HepG2 (cell line): ENCODE data around the gene ASIC5. TPM values are rescaled to one million over a fixed set of nuclear protein-coding genes. Genes with fewer than 3 reads are reported as not detected.

Experiments used
- ATAC-seq: fragments of 200-7000 bp; cut with Tn5 transposase; 3 replicates; pipeline ENCODE4 v1.9.1; 2020; ENCODE audit warnings: mild to moderate bottlenecking, moderate library complexity
- BruUV-seq: library from RNA; stranded (reverse); fragments of 400-500 nt; replicated peaks from 2 replicates; lab custom pipeline; 2021; lab: Mats Ljungman, UMichigan
- CTCF ChIA-PET: fragments of 300-600 bp; formaldehyde crosslinking; extraction: SDS; loops from one replicate; lab custom pipeline; 2021; ENCODE audit warnings: low total read pairs, inconsistent platforms, low intra/inter-chr PET ratio; lab: Yijun Ruan, JAX
- POLR2A ChIA-PET: fragments of 350-600 bp; sonication (Branson Sonifier 250); formaldehyde crosslinking; loops from one replicate; lab custom pipeline; 2020; ENCODE audit warnings: antibody characterized with exemption, inconsistent platforms; lab: Yijun Ruan, JAX
- DNase-seq: peaks from one replicate; pipeline ENCODE4 v3.0.0-alpha.2; 2015; ENCODE audit warnings: low spot score
- FAIRE-seq: peaks from 3 replicates; lab custom pipeline; 2011; peaks lifted over from hg19 to GRCh38; lab: Jason Lieb, UNC
- H2AFZ ChIP-seq: one replicate; pipeline ENCODE4 v1.6.1; 2011; ENCODE audit warnings: low read length, inconsistent platforms
- H3K27ac ChIP-seq: fragments of 300-600 bp; 3 replicates; pipeline ENCODE4 v1.8.0; 2011; ENCODE audit warnings: mixed run types, mild to moderate bottlenecking, mixed read lengths, low read length, inconsistent platforms; ENCODE audit not compliant: insufficient read depth; ENCODE audit errors: extremely low read length
- H3K27me3 ChIP-seq, 2 experiments: fragments of 200-600 bp in 1 of 2; 2 replicates in 1 of 2; 3 replicates in 1 of 2; pipeline versions ENCODE4 v1.6.0 to v1.8.0; 2011; ENCODE audit warnings: low read length in 2 of 2, mild to moderate bottlenecking in 2 of 2, moderate library complexity in 2 of 2, inconsistent platforms in 1 of 2; ENCODE audit not compliant: insufficient read depth in 2 of 2, control insufficient read depth in 1 of 2
- H3K36me3 ChIP-seq, 2 experiments: fragments of 200-600 bp in 1 of 2; replicated peaks in 1 of 2; 2 replicates in 1 of 2; 3 replicates in 1 of 2; pipeline versions ENCODE4 v1.5.1 to v1.8.0; 2011; ENCODE audit warnings: low read length in 2 of 2, inconsistent platforms in 1 of 2; ENCODE audit not compliant: insufficient read depth in 2 of 2, control insufficient read depth in 1 of 2
- H3K4me1 ChIP-seq: 2 replicates; pipeline ENCODE4 v1.5.1; 2012; ENCODE audit warnings: low read length, inconsistent platforms; ENCODE audit not compliant: insufficient read depth
- H3K4me2 ChIP-seq: 2 replicates; pipeline ENCODE4 v1.6.0; 2011; ENCODE audit warnings: low read depth, low read length, inconsistent platforms
- H3K4me3 ChIP-seq, 3 experiments: fragments of 200-600 bp in 1 of 3; sonication (generic), shearing (Covaris generic) in 1 of 3; replicated peaks in 1 of 3; 2 replicates each; pipeline ENCODE4 v1.5.1; 2011 to 2016; ENCODE audit warnings: low read length in 3 of 3, inconsistent platforms in 2 of 3, low read depth in 2 of 3, mild to moderate bottlenecking in 2 of 3, control low read depth in 1 of 3, mixed read lengths in 1 of 3; ENCODE audit not compliant: insufficient read depth in 1 of 3
- H3K79me2 ChIP-seq: one replicate; pipeline ENCODE4 v1.6.1; 2011; ENCODE audit warnings: low read length, inconsistent platforms; ENCODE audit not compliant: insufficient read depth
- H3K9ac ChIP-seq: 2 replicates; pipeline ENCODE4 v1.6.0; 2011; ENCODE audit warnings: mild to moderate bottlenecking, low read depth, low read length, inconsistent platforms; ENCODE audit not compliant: insufficient read depth
- H3K9me3 ChIP-seq: 2 replicates; pipeline ENCODE4 v1.5.1; 2012; ENCODE audit warnings: mild to moderate bottlenecking, low read length
- H4K20me1 ChIP-seq: 2 replicates; pipeline ENCODE4 v1.6.0; 2011; ENCODE audit warnings: inconsistent platforms, mild to moderate bottlenecking, low read length, moderate library complexity; ENCODE audit not compliant: insufficient read depth
- ARNTL ChIP-seq: sonication (generic); formaldehyde crosslinking; IDR thresholded peaks from 2 replicates; pipeline ENCODE4 v1.4.0; 2020; ENCODE audit warnings: mild to moderate bottlenecking, missing genetic modification reagents
- KLF13 ChIP-seq: sonication (generic); formaldehyde crosslinking; IDR thresholded peaks from 2 replicates; pipeline ENCODE4 v1.4.0; 2020; ENCODE audit warnings: mild to moderate bottlenecking, missing genetic modification reagents
- MAFG ChIP-seq: sonication (generic); formaldehyde crosslinking; IDR thresholded peaks from 2 replicates; pipeline ENCODE4 v1.5.1; 2020; ENCODE audit warnings: mild to moderate bottlenecking, missing genetic modification reagents
- MED8 ChIP-seq: sonication (generic); formaldehyde crosslinking; IDR thresholded peaks from 2 replicates; pipeline ENCODE4 v1.8.1; 2023; ENCODE audit warnings: mild to moderate bottlenecking, missing genetic modification reagents; ENCODE audit not compliant: insufficient replicate concordance
- MYPOP ChIP-seq: sonication (generic); formaldehyde crosslinking; IDR thresholded peaks from 2 replicates; pipeline ENCODE4 v1.8.1; 2023; ENCODE audit warnings: mild to moderate bottlenecking, moderate library complexity, missing genetic modification reagents
- PBX3 ChIP-seq: sonication (generic); formaldehyde crosslinking; IDR thresholded peaks from 2 replicates; pipeline ENCODE4 v1.8.1; 2023; ENCODE audit warnings: missing genetic modification reagents, inconsistent platforms, borderline replicate concordance
- POLR2G ChIP-seq: fragments of 200-400 bp; formaldehyde crosslinking; IDR thresholded peaks from 2 replicates; pipeline ENCODE4 v1.6.1; 2018; ENCODE audit warnings: mild to moderate bottlenecking, low read depth, low read length, moderate library complexity
- SMAD3 ChIP-seq: sonication (generic); formaldehyde crosslinking; IDR thresholded peaks from 2 replicates; pipeline ENCODE4 v1.4.0; 2020; ENCODE audit warnings: missing genetic modification reagents
- ZNF589 ChIP-seq: sonication (generic); formaldehyde crosslinking; conservative IDR thresholded peaks from 2 replicates; pipeline ENCODE4 v1.8.0; 2022; ENCODE audit warnings: mild to moderate bottlenecking, moderate library complexity, missing genetic modification reagents
- WGBS: methylation state at CpG from one replicate; pipeline ENCODE4 v1.1.6; 2017; ENCODE audit warnings: low lambda C conversion rate; 5-methylcytosine and 5-hydroxymethylcytosine counted together
- in situ Hi-C: cut with HindIII; loops from 2 replicates; pipeline ENCODE4 v1.10.0; 2017; ENCODE audit warnings: low pct_unique_long_range_greater_than_20kb; ENCODE audit not compliant: extremely low pct_ligation_motif_present
- intact Hi-C: fragments of 100-400 bp; cut with micrococcal nuclease; formaldehyde crosslinking; loops from one replicate; pipeline ENCODE4 v1.10.0; 2022; ENCODE audit not compliant: unreplicated experiment
- polyA plus RNA-seq, 8 experiments: library from polyadenylated mRNA; depleted of rRNA in 3 of 8; stranded (reverse) in 7 of 8; unstranded in 1 of 8; fragments of >200 nt; fragmentation: Illumina TruSeq in 4 of 8; extraction: Trizol in 4 of 8; gene quantifications; 2 replicates each; pipeline versions ENCODE4 v1.2.1 to v1.2.3, GENCODE V29; 2011 to 2016; ENCODE audit warnings: low read depth in 4 of 8, missing spikeins in 1 of 8, mixed read lengths in 1 of 8; ENCODE audit not compliant: insufficient read depth in 1 of 8
- total RNA-seq, 5 experiments: library from RNA; depleted of rRNA; stranded (reverse); fragments of >200 nt; fragmentation: Illumina TruSeq; extraction: Trizol; gene quantifications; 2 replicates each; pipeline ENCODE4 v1.2.3, GENCODE V29; 2016; ENCODE audit warnings: low read depth in 1 of 5

ASIC5 gene
- total and polyA plus RNA-seq, 2 of the 13 experiments (the other 11 are each of a cell fraction or from before 2014, with no cell fraction given), result not detected

- no peaks in the 10 kb centered on the region for H3K36me3 ChIP-seq
- FAIRE-seq (no peak), DNase-seq (no peak), ATAC-seq (no peak)
- H3K4me1 ChIP-seq, result no peaks in the 10 kb centered on the region
- ChIA-PET CTCF (no interaction called here), POLR2A (no interaction called here)
- no peaks in the 10 kb centered on the region for H3K9me3 ChIP-seq
- no peak overlapping the region for H3K9ac ChIP-seq
- in situ Hi-C loops (no loop called here), intact Hi-C loops (no loop called here)
- no peaks in the 10 kb centered on the region for H3K27me3 ChIP-seq
- no peak overlapping the region for H3K27ac ChIP-seq
- no peak overlapping the region for H2AFZ ChIP-seq
- 23% methylated on average over 2 of the region's 2 CpGs for WGBS
- TF ChIP-seq POLR2G (no peak), MAFG (no peak), ZNF589 (CRISPR knock-in tag) (no peak), KLF13 (CRISPR knock-in tag) (no peak), ARNTL (no peak), MED8 (CRISPR knock-in tag) (no peak)
- no peaks in the 10 kb centered on the region for H3K79me2 ChIP-seq
- H4K20me1 ChIP-seq, result no peaks in the 10 kb centered on the region
- BruUV-seq, result no TSS peak
- no peak overlapping the region for H3K4me2 ChIP-seq
- no peak overlapping the region for H3K4me3 ChIP-seq
Measured at GRCh38 chr4:155855897-155856296, 10.2 kb downstream of the ASIC5 start.

- no peaks in the 10 kb centered on the region for H3K4me1 ChIP-seq
- FAIRE-seq, result no peak
- no peak overlapping the region for H3K9ac ChIP-seq
- 18% methylated on average over 6 of the region's 6 CpGs for WGBS
- no peak for DNase-seq
- H3K4me2 ChIP-seq, result no peak overlapping the region
- no peak overlapping the region for H3K27ac ChIP-seq
- intact Hi-C loops (no loop called here), in situ Hi-C loops (no loop called here)
- no peak overlapping the region for H3K4me3 ChIP-seq
- TF ChIP-seq MYPOP (CRISPR knock-in tag), result no peak
- TF ChIP-seq SMAD3, result no peak
- TF ChIP-seq PBX3 (CRISPR knock-in tag), result no peak
- BruUV-seq, result no TSS peak
- H3K79me2 ChIP-seq, result no peaks in the 10 kb centered on the region
- H3K36me3 ChIP-seq, result no peaks in the 10 kb centered on the region
- ChIA-PET POLR2A (no interaction called here), CTCF (no interaction called here)
- no peak for ATAC-seq
- H4K20me1 ChIP-seq, result no peaks in the 10 kb centered on the region
- H3K9me3 ChIP-seq, result peaks cover 7% of the 10 kb centered on the region; the same call in 1 of the 2 replicates
- H3K27me3 ChIP-seq, result no peaks in the 10 kb centered on the region
- H2AFZ ChIP-seq, result no peak overlapping the region
Measured at GRCh38 chr4:155854582-155855226, 11.4 kb downstream of the ASIC5 start.
